ENCODE measurements around the gene CYFIP1.

Gene CYFIP1

DNA sequence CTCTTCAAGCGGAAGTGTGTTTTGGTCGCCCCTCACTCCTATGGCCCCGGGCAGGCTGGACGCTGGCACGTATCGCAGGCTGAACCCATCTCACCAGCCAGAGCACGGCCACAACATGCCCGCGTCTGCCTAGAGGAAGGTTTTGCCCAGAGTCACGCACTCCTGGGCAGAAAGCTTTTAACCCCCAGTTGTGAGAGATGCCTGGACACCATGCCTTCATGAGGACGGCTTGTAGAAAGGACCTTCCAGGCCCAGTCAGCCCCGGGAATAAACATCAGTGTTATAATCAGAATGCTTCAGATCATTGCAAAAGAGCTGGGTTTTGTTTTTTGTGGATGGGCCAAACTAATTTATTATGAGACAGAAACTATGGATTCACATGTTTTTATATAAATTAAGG, 16.5 kb downstream of the CYFIP1 start:
- Histone ChIP-seq H2BK12ac (ENCODE audit: low read length) (no peak overlapping the region), H4K8ac (ENCODE audit: low read depth, low read length) (no peak overlapping the region), H3K23ac (ENCODE audit: low read depth, low read length, poor library complexity) (no peak overlapping the region), H3K4ac (ENCODE audit: low read length) (no peak overlapping the region), H3K4me3 (ENCODE audit: low read length in 2 of 2) (no peak overlapping the region), H2BK15ac (ENCODE audit: low read length) (no peak overlapping the region), H2BK5ac (ENCODE audit: low read length) (no peak overlapping the region), H2BK120ac (ENCODE audit: low read depth, low read length) (no peak overlapping the region), H2AFZ (ENCODE audit: low read length) (no peak overlapping the region), H3K27me3 (ENCODE audit: control insufficient read depth in 3 of 3, insufficient read depth in 3 of 3, low read depth in 1 of 3, low read length in 3 of 3) (no peaks in the 10 kb centered on the region), H3K9me3 (replicated peaks in 1 of 2; ENCODE audit: control insufficient read depth in 2 of 2, insufficient read depth in 1 of 2, low read depth in 1 of 2, low read length in 2 of 2) (peaks cover 0 to 2% of the 10 kb centered on the region in 2 donors), H3K4me2 (ENCODE audit: insufficient read depth, low read length, poor library complexity, severe bottlenecking) (no peak overlapping the region), H4K91ac (ENCODE audit: low read depth, low read length, poor library complexity) (no peak overlapping the region), H3K4me1 (ENCODE audit: control insufficient read depth in 2 of 2, insufficient read depth in 1 of 2, low read depth in 1 of 2, low read length in 2 of 2) (peaks cover 0 to 10% of the 10 kb centered on the region in 2 donors), H3K18ac (ENCODE audit: low read length) (no peak overlapping the region), H3K14ac (ENCODE audit: low read length) (no peak overlapping the region), H3K9ac (ENCODE audit: low read depth, low read length, poor library complexity) (no peak overlapping the region), H3K36me3 (replicated peaks in 1 of 2; ENCODE audit: control insufficient read depth in 2 of 2, insufficient read depth in 2 of 2, low read length in 2 of 2) (peaks cover 2 to 10% of the 10 kb centered on the region in 2 donors), H2AK5ac (ENCODE audit: low read depth, low read length) (no peak overlapping the region), H3K27ac (replicated peaks; ENCODE audit: low read length) (no peak overlapping the region), H3K79me1 (ENCODE audit: low read depth, low read length) (peaks cover 19% of the 10 kb centered on the region)
- WGBS, 2 donors (ENCODE audit: extremely low coverage in 2 of 2, insufficient read length in 2 of 2, insufficient replicate concordance in 1 of 2): no CpG with 5 or more reads among the region's 12 CpGs
- DNase-seq (ENCODE audit: low spot score): no peak

DNA sequence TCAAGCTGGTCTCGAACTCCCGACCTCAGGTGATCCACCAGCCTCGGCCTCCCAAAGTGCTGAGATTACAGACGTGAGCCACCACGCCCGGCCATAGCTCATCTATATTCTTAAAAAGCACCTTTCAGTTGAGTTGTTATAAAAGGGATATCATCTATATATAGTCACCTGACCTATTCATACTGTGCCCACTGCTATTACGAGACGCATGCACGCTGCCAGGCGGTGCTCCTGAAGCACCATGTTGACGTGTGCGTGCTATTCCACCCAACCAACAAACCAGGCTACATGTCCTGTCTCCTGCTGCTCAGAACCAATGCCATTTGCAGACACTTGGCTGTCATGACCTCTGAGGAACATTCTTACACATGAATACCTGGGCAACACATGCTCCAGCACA, 17.6 kb downstream of the CYFIP1 start:
- Histone ChIP-seq H3K4ac (ENCODE audit: low read length) (no peak overlapping the region), H3K14ac (ENCODE audit: low read length) (no peak overlapping the region), H4K8ac (ENCODE audit: low read depth, low read length) (no peak overlapping the region), H3K9ac (ENCODE audit: low read depth, low read length, poor library complexity) (no peak overlapping the region), H2AK5ac (ENCODE audit: low read depth, low read length) (no peak overlapping the region), H3K4me2 (ENCODE audit: insufficient read depth, low read length, poor library complexity, severe bottlenecking) (no peak overlapping the region), H3K79me1 (ENCODE audit: low read depth, low read length) (peaks cover 17% of the 10 kb centered on the region), H3K23ac (ENCODE audit: low read depth, low read length, poor library complexity) (no peak overlapping the region), H2BK120ac (ENCODE audit: low read depth, low read length) (no peak overlapping the region), H3K27ac (replicated peaks; ENCODE audit: low read length) (no peak overlapping the region), H3K9me3 (replicated peaks in 1 of 2; ENCODE audit: control insufficient read depth in 2 of 2, insufficient read depth in 1 of 2, low read depth in 1 of 2, low read length in 2 of 2) (peaks cover 0 to 2% of the 10 kb centered on the region in 2 donors), H3K36me3 (replicated peaks in 1 of 2; ENCODE audit: control insufficient read depth in 2 of 2, insufficient read depth in 2 of 2, low read length in 2 of 2) (peaks cover 2 to 10% of the 10 kb centered on the region in 2 donors), H3K4me3 (ENCODE audit: low read length in 2 of 2) (no peak overlapping the region), H2AFZ (ENCODE audit: low read length) (no peak overlapping the region), H3K27me3 (ENCODE audit: control insufficient read depth in 3 of 3, insufficient read depth in 3 of 3, low read depth in 1 of 3, low read length in 3 of 3) (no peaks in the 10 kb centered on the region), H2BK12ac (ENCODE audit: low read length) (no peak overlapping the region), H3K18ac (ENCODE audit: low read length) (no peak overlapping the region), H2BK15ac (ENCODE audit: low read length) (no peak overlapping the region), H2BK5ac (ENCODE audit: low read length) (no peak overlapping the region), H4K91ac (ENCODE audit: low read depth, low read length, poor library complexity) (no peak overlapping the region), H3K4me1 (ENCODE audit: control insufficient read depth in 2 of 2, insufficient read depth in 1 of 2, low read depth in 1 of 2, low read length in 2 of 2) (peaks cover 0 to 12% of the 10 kb centered on the region in 2 donors)
- WGBS, 2 donors (ENCODE audit: extremely low coverage in 2 of 2, insufficient read length in 2 of 2, insufficient replicate concordance in 1 of 2): no CpG with 5 or more reads among the region's 12 CpGs
- no peak for DNase-seq (ENCODE audit: low spot score)

DNA sequence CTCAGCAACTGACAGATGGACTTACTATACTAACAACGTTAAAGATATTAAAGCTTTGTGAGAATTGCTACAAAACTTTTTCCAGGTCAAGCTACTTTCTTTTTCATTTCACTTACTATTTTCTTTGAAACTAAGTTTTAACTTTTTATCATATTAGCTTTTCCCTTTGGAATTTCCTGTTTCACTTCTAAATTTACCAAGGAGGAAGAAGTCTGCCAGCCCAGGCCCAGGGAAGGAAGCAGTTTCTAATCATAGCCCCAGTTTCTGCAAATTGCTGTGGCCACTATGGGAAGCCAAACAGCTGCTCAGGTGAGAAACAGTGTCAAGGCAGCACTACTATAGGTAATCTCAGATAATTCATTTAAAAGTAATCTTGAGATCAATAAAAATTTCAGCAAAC, 18.4 kb downstream of the CYFIP1 start:
- Histone ChIP-seq H3K9ac (ENCODE audit: low read depth, low read length, poor library complexity) (no peak overlapping the region), H2BK12ac (ENCODE audit: low read length) (no peak overlapping the region), H3K27me3 (ENCODE audit: control insufficient read depth in 3 of 3, insufficient read depth in 3 of 3, low read depth in 1 of 3, low read length in 3 of 3) (no peaks in the 10 kb centered on the region), H3K4me3 (ENCODE audit: low read length in 2 of 2) (no peak overlapping the region), H2AK5ac (ENCODE audit: low read depth, low read length) (no peak overlapping the region), H2BK120ac (ENCODE audit: low read depth, low read length) (no peak overlapping the region), H4K8ac (ENCODE audit: low read depth, low read length) (no peak overlapping the region), H3K4me1 (ENCODE audit: control insufficient read depth in 2 of 2, insufficient read depth in 1 of 2, low read depth in 1 of 2, low read length in 2 of 2) (peaks cover 1 to 13% of the 10 kb centered on the region in 2 donors), H3K14ac (ENCODE audit: low read length) (no peak overlapping the region), H2BK5ac (ENCODE audit: low read length) (no peak overlapping the region), H3K9me3 (replicated peaks in 1 of 2; ENCODE audit: control insufficient read depth in 2 of 2, insufficient read depth in 1 of 2, low read depth in 1 of 2, low read length in 2 of 2) (peaks cover 0 to 2% of the 10 kb centered on the region in 2 donors), H4K91ac (ENCODE audit: low read depth, low read length, poor library complexity) (no peak overlapping the region), H3K27ac (replicated peaks; ENCODE audit: low read length) (no peak overlapping the region), H2BK15ac (ENCODE audit: low read length) (no peak overlapping the region), H3K4me2 (ENCODE audit: insufficient read depth, low read length, poor library complexity, severe bottlenecking) (no peak overlapping the region), H3K23ac (ENCODE audit: low read depth, low read length, poor library complexity) (no peak overlapping the region), H3K18ac (ENCODE audit: low read length) (no peak overlapping the region), H3K4ac (ENCODE audit: low read length) (no peak overlapping the region), H2AFZ (ENCODE audit: low read length) (no peak overlapping the region), H3K79me1 (ENCODE audit: low read depth, low read length) (peaks cover 13% of the 10 kb centered on the region), H3K36me3 (replicated peaks in 1 of 2; ENCODE audit: control insufficient read depth in 2 of 2, insufficient read depth in 2 of 2, low read length in 2 of 2) (peaks cover 2 to 10% of the 10 kb centered on the region in 2 donors)
- no CpG with 5 or more reads among the region's 1 CpG for WGBS, 2 donors (ENCODE audit: extremely low coverage in 2 of 2, insufficient read length in 2 of 2, insufficient replicate concordance in 1 of 2)
- no peak for DNase-seq (ENCODE audit: low spot score)

DNA sequence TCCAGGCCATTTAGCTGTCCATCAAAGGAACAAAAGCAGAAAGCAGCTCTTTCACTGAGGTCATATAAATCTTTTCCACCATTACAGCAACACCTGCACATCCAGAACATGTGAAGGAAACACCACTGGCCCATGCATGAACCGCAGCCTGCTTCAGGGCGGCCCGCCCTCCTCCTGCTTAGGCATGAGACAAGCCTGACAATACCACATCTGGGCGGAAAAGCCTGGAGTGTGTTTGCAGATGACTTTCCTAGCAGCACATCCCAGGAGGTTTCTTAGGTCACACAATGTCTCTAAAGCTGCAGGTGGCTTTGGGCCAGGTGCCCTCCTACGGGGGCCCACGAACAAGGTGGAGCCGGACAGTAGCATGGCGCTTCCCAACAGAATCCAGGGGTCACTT, 19.6 kb downstream of the CYFIP1 start:
- Histone ChIP-seq H2BK120ac (ENCODE audit: low read depth, low read length) (no peak overlapping the region), H3K4me1 (ENCODE audit: control insufficient read depth in 2 of 2, insufficient read depth in 1 of 2, low read depth in 1 of 2, low read length in 2 of 2) (peaks cover 8 to 16% of the 10 kb centered on the region in 2 donors), H3K4me3 (ENCODE audit: low read length in 2 of 2) (no peak overlapping the region), H2AFZ (ENCODE audit: low read length) (no peak overlapping the region), H3K9me3 (replicated peaks in 1 of 2; ENCODE audit: control insufficient read depth in 2 of 2, insufficient read depth in 1 of 2, low read depth in 1 of 2, low read length in 2 of 2) (peaks cover 0 to 2% of the 10 kb centered on the region in 2 donors), H3K9ac (ENCODE audit: low read depth, low read length, poor library complexity) (no peak overlapping the region), H2BK12ac (ENCODE audit: low read length) (no peak overlapping the region), H4K8ac (ENCODE audit: low read depth, low read length) (no peak overlapping the region), H3K79me1 (ENCODE audit: low read depth, low read length) (peaks cover 9% of the 10 kb centered on the region), H2BK15ac (ENCODE audit: low read length) (no peak overlapping the region), H3K18ac (ENCODE audit: low read length) (peak overlapping the region; percentile 62), H2AK5ac (ENCODE audit: low read depth, low read length) (no peak overlapping the region), H3K4ac (ENCODE audit: low read length) (no peak overlapping the region), H3K14ac (ENCODE audit: low read length) (no peak overlapping the region), H2BK5ac (ENCODE audit: low read length) (no peak overlapping the region), H3K23ac (ENCODE audit: low read depth, low read length, poor library complexity) (no peak overlapping the region), H3K36me3 (replicated peaks in 1 of 2; ENCODE audit: control insufficient read depth in 2 of 2, insufficient read depth in 2 of 2, low read length in 2 of 2) (peaks cover 2 to 7% of the 10 kb centered on the region in 2 donors), H3K4me2 (ENCODE audit: insufficient read depth, low read length, poor library complexity, severe bottlenecking) (no peak overlapping the region), H3K27ac (replicated peaks; ENCODE audit: low read length) (no peak overlapping the region), H4K91ac (ENCODE audit: low read depth, low read length, poor library complexity) (no peak overlapping the region), H3K27me3 (ENCODE audit: control insufficient read depth in 3 of 3, insufficient read depth in 3 of 3, low read depth in 1 of 3, low read length in 3 of 3) (no peaks in the 10 kb centered on the region)
- WGBS, 2 donors (ENCODE audit: extremely low coverage in 2 of 2, insufficient read length in 2 of 2, insufficient replicate concordance in 1 of 2): no CpG with 5 or more reads among the region's 8 CpGs
- DNase-seq (ENCODE audit: low spot score): no peak

All from neuronal stem cell (in vitro differentiated cells).